Measurements from ENCODE around the gene NPC1L1. TPM values are rescaled to one million over a fixed set of nuclear protein-coding genes. Genes with fewer than 3 reads are reported as not detected.

Gene NPC1L1
- total and polyA plus RNA-seq, 2 of the 13 experiments (the other 11 are each of a cell fraction or from before 2014, with no cell fraction given): 4.8 to 14.5 TPM

DNA sequence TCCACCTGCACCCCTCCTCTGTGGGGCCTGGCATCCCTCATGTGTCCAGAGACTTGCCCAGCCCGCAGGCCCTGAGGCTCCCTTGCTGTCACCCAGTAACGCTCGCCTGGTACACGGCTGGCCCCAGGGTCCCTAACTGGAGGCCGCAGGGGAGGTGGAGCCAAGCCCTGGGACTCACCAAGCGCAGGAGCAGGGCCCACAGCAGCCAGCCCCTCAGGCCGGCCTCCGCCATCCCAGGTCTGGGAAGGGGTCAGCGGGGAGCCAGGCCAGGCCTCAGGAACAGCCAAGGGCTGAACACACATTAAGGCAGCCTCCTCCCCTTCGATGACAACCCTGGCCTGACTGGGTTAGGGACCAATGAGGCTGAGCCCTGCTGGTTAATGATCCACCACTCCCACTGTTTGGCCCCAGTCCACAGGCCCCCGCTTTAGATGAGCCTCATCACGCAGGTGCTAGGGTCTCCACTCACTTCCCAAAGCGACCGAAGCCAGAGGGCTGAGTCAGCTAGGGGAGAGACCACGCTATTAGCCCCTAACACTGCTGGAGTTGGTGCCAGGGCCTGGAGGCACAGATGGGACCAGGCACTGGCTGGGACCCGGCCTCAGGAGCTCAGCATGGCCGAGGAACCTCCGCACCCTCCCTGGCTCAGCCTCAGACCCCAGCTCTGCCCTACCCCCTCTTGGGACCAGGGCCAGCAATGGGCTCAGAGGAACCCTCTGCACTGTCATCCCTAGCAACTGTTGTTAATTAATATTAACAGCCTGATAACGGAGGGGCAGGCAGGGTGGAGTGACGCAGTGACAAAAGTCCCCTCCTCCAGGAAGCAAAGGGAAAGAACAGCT, at the start of gene NPC1L1 (continued):
- TF ChIP-seq, protein P1, sequence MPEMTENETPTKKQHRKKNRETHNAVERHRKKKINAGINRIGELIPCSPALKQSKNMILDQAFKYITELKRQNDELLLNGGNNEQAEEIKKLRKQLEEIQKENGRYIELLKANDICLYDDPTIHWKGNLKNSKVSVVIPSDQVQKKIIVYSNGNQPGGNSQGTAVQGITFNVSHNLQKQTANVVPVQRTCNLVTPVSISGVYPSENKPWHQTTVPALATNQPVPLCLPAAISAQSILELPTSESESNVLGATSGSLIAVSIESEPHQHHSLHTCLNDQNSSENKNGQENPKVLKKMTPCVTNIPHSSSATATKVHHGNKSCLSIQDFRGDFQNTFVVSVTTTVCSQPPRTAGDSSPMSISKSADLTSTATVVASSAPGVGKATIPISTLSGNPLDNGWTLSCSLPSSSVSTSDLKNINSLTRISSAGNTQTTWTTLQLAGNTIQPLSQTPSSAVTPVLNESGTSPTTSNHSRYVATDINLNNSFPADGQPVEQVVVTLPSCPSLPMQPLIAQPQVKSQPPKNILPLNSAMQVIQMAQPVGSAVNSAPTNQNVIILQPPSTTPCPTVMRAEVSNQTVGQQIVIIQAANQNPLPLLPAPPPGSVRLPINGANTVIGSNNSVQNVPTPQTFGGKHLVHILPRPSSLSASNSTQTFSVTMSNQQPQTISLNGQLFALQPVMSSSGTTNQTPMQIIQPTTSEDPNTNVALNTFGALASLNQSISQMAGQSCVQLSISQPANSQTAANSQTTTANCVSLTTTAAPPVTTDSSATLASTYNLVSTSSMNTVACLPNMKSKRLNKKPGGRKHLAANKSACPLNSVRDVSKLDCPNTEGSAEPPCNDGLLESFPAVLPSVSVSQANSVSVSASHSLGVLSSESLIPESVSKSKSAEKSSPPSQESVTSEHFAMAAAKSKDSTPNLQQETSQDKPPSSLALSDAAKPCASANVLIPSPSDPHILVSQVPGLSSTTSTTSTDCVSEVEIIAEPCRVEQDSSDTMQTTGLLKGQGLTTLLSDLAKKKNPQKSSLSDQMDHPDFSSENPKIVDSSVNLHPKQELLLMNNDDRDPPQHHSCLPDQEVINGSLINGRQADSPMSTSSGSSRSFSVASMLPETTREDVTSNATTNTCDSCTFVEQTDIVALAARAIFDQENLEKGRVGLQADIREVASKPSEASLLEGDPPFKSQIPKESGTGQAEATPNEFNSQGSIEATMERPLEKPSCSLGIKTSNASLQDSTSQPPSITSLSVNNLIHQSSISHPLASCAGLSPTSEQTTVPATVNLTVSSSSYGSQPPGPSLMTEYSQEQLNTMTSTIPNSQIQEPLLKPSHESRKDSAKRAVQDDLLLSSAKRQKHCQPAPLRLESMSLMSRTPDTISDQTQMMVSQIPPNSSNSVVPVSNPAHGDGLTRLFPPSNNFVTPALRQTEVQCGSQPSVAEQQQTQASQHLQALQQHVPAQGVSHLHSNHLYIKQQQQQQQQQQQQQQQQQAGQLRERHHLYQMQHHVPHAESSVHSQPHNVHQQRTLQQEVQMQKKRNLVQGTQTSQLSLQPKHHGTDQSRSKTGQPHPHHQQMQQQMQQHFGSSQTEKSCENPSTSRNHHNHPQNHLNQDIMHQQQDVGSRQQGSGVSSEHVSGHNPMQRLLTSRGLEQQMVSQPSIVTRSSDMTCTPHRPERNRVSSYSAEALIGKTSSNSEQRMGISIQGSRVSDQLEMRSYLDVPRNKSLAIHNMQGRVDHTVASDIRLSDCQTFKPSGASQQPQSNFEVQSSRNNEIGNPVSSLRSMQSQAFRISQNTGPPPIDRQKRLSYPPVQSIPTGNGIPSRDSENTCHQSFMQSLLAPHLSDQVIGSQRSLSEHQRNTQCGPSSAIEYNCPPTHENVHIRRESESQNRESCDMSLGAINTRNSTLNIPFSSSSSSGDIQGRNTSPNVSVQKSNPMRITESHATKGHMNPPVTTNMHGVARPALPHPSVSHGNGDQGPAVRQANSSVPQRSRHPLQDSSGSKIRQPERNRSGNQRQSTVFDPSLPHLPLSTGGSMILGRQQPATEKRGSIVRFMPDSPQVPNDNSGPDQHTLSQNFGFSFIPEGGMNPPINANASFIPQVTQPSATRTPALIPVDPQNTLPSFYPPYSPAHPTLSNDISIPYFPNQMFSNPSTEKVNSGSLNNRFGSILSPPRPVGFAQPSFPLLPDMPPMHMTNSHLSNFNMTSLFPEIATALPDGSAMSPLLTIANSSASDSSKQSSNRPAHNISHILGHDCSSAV (CRISPR knock-in tag; IDR thresholded peaks at IDR 0.05; ENCODE audit: borderline replicate concordance): no peak
- TF ChIP-seq, protein P2, sequence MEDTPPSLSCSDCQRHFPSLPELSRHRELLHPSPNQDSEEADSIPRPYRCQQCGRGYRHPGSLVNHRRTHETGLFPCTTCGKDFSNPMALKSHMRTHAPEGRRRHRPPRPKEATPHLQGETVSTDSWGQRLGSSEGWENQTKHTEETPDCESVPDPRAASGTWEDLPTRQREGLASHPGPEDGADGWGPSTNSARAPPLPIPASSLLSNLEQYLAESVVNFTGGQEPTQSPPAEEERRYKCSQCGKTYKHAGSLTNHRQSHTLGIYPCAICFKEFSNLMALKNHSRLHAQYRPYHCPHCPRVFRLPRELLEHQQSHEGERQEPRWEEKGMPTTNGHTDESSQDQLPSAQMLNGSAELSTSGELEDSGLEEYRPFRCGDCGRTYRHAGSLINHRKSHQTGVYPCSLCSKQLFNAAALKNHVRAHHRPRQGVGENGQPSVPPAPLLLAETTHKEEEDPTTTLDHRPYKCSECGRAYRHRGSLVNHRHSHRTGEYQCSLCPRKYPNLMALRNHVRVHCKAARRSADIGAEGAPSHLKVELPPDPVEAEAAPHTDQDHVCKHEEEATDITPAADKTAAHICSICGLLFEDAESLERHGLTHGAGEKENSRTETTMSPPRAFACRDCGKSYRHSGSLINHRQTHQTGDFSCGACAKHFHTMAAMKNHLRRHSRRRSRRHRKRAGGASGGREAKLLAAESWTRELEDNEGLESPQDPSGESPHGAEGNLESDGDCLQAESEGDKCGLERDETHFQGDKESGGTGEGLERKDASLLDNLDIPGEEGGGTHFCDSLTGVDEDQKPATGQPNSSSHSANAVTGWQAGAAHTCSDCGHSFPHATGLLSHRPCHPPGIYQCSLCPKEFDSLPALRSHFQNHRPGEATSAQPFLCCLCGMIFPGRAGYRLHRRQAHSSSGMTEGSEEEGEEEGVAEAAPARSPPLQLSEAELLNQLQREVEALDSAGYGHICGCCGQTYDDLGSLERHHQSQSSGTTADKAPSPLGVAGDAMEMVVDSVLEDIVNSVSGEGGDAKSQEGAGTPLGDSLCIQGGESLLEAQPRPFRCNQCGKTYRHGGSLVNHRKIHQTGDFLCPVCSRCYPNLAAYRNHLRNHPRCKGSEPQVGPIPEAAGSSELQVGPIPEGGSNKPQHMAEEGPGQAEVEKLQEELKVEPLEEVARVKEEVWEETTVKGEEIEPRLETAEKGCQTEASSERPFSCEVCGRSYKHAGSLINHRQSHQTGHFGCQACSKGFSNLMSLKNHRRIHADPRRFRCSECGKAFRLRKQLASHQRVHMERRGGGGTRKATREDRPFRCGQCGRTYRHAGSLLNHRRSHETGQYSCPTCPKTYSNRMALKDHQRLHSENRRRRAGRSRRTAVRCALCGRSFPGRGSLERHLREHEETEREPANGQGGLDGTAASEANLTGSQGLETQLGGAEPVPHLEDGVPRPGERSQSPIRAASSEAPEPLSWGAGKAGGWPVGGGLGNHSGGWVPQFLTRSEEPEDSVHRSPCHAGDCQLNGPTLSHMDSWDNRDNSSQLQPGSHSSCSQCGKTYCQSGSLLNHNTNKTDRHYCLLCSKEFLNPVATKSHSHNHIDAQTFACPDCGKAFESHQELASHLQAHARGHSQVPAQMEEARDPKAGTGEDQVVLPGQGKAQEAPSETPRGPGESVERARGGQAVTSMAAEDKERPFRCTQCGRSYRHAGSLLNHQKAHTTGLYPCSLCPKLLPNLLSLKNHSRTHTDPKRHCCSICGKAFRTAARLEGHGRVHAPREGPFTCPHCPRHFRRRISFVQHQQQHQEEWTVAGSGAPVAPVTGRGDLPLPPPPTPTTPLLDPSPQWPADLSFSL (CRISPR knock-in tag; IDR thresholded peaks at IDR 0.05): no peak; the same call in 1 of the 2 replicates
- TF ChIP-seq PHF8 (CRISPR knock-in tag; IDR thresholded peaks at IDR 0.05) (peak; percentile 97), ZNF34 (CRISPR knock-in tag; IDR thresholded peaks at IDR 0.05; ENCODE audit: borderline replicate concordance) (no peak; the same call in 1 of the 2 replicates), TFDP2 (CRISPR knock-in tag; IDR thresholded peaks at IDR 0.05) (peak; percentile 69), NR2F2 (IDR thresholded peaks at IDR 0.05; ENCODE audit: borderline replicate concordance, low read depth) (no peak; the same call in 1 of the 2 replicates), PAF1 (CRISPR knock-in tag; IDR thresholded peaks at IDR 0.05) (no peak), MATR3 (CRISPR knock-in tag; IDR thresholded peaks at IDR 0.05) (no peak), TBX2 (CRISPR knock-in tag; IDR thresholded peaks at IDR 0.05; ENCODE audit: borderline replicate concordance) (no peak), SCMH1 (CRISPR knock-in tag; IDR thresholded peaks at IDR 0.05; ENCODE audit: borderline replicate concordance) (no peak), KDM4B (CRISPR knock-in tag; IDR thresholded peaks at IDR 0.05) (no peak; the same call in none of the 2 replicates)

All from HepG2 (cell line).